Activated T-helper 1 cell treated with Interleukin-2 at 50 U/mL for 16 hours (primary cell): ENCODE measurements around the gene BLTP2.
"Not testable (repeated sequence)": the region's sequence is repeated elsewhere in the genome, so short reads cannot be mapped to it uniquely, and the experiment has no call there.

Experiments used
- DNase-seq: peaks from one replicate; pipeline ENCODE4 v3.0.0-alpha.2; 2020; ENCODE audit warnings: low read depth

BLTP2 gene

DNA sequence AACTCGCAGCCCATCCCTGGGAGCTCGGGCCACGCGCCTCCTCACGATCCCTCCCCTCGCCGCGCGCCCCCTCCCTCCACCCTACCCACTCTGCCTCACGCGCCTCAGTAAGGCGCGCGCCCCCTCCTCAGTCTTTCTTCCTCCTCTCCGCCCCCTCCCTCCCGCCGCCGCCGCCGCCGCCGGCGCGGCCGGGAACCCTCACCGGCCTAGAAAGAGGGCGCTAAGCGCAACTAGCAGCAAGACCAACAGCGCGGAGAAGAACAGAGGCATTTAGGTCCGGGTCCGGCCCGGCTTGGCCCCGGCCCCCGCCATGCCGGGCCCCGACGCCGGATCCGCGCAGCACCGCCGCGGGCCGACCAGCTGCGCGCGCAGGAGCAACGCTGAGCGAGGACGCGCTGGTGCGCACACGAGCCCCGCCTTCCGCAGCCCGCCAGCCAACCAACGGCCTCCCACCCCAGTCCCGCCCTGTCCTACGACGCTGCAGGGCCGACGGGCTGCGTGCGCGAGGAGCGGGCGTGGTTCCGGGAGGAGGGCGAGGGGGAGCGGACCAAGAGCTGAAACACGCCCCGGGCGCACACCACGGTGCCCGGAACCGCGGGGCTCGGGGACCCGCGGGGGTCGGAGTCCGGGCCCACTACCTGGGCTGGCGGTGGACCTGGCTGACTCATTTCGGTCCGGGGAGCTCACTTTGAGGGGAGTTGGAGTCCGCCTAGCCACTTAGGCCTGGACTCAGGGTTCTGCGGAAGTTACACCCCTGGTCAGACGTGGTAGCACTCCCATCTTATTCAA, at the start of gene BLTP2:
Gene BLTP2 (minus strand): TSS at position 372 of the 789 bp plus-strand sequence. CDS start 102 bp downstream, at position 270.
- DNase-seq: peak; percentile 95

DNA sequence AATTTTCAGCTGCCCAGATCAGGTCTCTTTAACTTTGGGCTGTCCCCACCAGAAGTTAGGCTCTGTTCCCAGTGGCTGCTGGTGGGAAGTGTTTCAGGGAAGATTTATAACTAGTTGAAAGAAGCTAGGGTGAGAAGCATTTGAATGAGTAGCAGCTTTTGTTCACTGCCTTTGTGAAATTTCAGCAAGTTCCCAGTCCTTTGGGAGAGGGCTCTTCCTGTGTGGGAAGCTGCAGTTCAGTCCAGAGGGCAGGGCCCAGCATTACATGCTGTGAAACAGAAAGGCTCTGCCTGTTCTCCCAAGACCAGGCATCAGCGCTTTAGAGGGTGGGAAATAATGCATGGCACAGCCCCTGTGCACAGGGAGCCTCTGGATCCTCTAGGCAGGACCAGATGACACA, 48.9 kb upstream of the BLTP2 start:
- DNase-seq: no peak

DNA sequence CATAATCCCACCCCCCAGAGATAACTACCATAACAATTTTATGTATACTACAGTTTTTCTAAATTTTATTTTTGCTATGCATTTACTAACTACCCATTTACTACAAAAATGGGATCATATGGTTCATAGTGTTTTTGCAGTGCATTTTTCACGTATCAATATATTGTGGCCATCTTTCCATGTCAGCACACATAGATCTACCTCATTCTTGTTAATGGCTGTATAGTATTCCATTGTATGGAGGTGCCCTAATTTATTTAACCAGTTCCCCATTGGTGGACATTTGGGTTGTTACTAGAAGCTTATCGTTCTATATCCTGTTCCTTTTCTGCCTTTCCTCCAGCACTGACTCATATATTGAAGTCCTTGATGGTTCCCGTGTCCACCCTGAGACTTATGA, 44.1 kb upstream of the BLTP2 start:
- DNase-seq: no peak

DNA sequence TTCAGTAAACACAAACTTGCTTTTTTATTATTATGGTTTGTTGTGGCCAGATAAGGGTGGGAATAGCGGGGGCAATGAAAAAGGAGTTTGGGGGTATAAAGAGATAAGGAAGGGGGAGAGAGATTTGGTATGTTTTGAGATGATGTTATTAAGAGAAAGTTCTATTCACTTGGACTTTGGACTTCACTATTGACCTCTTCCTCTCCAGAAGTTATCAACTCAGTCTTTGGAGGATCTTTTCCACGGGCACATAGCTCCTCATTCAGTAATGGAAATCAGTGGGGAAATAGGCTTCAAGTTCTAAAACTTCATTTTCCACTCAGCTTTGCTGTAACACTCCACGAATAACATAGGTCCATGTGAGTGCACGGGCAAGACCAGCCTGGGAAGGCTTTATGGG, 43.5 kb upstream of the BLTP2 start:
- no peak for DNase-seq

DNA sequence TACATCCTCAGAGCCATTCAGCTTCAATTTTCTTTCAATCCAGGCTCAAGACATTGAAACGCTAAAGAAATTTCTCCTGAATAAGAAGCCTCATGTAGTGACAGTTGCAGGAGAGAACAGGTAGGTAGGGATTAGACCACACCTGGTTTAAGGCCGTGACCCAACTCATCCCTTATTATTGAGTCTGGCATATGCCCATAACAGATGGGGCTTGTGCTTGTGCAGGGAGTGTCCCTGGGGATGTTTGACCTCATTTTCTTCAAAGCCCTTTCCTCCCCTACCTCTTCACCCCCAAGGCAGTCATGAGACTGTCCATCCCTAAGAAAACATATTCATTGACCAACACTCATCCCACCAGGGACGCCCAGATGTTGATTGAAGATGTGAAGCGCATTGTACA, 41.3 kb upstream of the BLTP2 start:
- no peak for DNase-seq

DNA sequence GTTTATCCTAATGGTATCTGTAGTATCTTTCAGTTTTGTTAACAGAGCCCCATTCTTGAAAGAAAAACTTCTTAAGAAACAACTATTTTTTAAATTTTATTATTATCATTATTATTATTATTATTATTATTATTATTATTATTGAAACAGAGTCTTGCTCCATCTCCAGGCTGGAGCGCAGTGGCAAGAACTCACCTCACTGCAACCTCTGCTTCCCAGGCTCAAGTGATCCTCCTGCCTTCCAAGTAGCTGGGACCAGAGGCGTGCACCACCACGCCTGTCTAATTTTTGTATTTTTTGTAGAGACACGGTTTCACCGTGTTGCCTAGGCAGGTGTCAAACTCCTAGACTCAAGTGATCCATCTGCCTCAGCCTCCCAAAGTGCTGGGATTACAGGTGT, 40.4 kb upstream of the BLTP2 start:
- DNase-seq: no peak

DNA sequence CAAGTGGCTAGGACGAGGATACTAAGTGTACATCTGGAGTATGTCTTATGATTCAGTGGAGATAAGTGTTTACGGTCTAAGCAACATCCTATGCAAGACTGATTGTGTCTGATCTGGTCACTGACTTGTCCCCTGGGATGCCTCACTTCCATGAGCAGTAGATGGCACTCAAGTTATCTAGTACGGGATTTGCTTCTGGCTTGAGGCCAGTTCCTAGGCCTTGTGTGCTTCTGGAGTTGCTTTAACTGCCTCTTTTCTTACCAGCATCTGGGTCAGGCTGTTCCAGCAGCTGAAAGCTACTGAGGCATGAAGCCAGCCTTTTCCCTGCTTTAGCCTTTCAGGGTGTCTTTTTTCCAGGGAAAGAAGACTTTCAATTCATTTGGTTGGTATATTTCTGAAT, 40.0 kb upstream of the BLTP2 start:
- no peak for DNase-seq

DNA sequence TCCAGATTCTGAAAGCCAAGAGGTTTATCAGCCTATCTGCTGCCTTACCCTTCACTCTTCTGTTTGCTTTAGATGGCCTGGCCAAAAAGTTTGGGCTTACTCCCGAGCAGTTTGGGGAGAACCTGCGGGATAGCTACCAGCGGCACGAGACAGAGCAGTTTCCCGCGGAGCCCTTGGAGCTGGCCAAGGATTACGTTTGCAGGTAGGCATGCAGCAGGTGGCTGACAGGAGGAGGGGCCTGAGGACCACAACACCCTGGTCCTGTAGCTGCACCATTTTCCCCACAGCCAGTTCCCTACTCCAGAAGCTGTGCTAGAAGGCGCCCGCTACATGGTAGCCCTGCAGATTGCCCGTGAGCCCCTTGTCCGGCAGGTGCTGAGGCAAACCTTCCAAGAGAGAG, 37.7 kb upstream of the BLTP2 start:
- no peak for DNase-seq

DNA sequence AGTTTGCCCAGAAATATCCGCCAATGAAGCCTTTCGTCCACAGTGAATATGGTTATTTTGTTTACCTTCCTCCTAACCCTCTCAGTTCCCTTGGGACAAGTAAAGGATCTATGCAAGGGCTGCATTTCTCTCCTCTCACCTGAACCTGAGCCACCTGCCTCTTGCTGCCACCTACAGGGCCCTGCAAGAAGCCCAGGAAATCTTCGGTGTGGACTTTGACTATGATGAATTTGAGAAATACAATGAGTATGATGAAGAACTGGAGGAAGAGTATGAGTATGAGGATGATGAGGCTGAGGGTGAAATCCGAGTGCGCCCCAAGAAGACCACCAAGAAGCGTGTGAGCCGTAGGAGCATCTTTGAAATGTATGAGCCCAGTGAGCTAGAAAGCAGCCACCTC, 31.0 kb upstream of the BLTP2 start:
- DNase-seq: no peak

DNA sequence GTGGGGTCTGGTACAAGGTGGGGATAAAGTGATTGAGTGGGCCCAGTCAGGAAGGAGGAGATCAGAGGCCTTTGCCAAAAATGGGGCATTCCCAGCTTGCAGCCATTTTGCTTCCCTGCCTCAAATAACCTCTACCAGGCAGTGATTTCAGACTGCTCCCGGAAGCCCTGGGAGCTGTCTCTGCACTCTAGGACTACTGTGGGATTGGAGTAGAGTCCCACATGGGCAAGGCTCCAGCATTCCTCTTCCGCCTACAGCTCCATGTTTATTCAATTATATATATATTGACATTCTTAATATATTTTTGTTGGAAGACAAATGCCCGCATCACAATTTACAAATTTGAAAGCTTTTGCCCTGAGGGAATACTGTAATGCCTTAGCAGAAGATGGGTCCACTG, 30.5 kb upstream of the BLTP2 start:
- no peak for DNase-seq

DNA sequence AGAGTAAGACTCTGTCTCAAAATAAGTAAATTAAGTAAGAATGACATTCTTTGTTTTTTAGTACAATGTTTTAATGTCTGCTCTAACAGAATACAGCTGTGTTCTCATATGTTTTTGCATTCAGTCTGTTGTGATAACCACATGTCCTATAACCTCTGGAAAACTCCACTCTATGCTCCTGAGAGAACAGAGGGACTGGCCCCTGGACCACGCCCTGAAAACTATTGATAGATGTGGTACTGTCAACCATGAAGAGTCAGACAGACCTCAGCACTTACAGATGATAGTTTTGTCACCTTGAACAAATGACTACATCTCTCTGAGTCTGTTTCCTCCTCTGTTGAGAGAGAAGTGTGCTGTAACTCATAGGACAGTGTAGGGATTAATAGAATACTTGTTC, 25.0 kb upstream of the BLTP2 start:
- no peak for DNase-seq

DNA sequence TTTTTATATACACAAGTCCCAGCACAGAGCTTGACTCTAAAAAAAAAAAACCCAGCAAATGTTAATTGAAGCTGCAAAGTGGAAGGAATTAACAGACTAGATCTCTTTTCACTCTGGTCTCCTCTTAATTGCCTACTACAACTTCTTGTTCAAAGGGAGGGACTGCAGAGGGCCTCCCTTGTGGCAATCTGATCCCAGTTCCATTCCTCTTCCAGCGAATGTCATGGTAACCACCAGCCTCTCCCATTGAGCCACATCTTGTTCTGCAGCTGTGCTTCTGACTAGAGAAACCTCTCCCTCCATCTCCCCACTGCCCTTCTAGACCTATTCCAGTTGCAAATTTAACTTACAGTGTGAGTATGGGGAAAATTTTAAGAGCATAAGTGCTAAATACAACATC, 22.9 kb upstream of the BLTP2 start:
- DNase-seq: no peak

DNA sequence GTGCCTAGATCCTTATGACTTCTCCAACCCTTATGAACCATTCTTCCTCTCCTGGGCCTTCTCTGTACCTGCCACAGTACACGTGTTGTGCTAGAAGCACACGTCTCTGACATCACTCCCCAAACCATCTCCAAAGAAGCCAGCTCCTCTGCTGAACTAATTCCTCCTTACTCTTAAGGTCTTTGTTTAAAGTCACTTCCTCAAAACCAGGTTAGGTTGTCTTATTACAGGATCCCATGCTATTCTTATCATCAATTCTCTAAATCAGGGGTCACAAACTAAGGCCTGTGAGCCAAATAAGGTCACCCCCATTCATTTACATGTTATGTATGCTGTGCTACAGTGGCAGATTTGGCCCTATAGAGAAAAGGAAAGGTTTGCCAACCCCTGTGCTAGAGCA, 21.0 kb upstream of the BLTP2 start:
- DNase-seq: no peak

DNA sequence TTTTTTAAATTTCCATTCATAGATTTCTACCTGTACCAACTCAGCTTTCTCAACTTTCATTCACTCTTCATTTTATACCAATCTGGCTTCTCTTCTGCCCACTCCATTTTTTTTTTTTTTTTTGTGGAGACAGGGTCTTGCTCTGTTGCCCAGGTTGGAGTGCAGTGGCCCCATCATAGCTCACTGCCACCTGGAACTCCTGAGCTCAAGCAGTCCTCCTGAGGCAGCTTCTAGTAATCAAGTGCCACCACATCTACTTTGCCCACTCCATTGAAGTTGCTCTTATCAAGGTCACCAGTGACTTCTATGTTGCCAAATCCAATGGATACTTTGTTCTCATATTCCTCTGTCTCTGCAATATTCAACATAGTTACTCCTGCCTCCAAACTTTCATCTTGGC, 18.8 kb upstream of the BLTP2 start:
- no peak for DNase-seq

DNA sequence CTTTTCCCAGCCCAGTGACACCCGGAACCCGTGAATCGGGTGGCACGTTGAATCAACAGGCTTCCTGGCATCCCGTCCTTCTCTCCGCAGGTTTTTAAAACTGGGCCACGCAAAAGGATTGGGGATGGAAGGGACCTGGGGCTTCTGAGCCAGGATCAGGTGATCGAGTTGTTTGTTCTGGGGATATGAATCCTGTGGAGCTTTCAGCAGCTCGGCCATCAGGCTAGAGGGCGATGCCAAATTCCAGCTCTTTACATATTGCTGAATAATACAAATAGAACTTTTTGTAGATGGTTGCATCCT, 17.5 kb upstream of the BLTP2 start:
- DNase-seq: no peak

DNA sequence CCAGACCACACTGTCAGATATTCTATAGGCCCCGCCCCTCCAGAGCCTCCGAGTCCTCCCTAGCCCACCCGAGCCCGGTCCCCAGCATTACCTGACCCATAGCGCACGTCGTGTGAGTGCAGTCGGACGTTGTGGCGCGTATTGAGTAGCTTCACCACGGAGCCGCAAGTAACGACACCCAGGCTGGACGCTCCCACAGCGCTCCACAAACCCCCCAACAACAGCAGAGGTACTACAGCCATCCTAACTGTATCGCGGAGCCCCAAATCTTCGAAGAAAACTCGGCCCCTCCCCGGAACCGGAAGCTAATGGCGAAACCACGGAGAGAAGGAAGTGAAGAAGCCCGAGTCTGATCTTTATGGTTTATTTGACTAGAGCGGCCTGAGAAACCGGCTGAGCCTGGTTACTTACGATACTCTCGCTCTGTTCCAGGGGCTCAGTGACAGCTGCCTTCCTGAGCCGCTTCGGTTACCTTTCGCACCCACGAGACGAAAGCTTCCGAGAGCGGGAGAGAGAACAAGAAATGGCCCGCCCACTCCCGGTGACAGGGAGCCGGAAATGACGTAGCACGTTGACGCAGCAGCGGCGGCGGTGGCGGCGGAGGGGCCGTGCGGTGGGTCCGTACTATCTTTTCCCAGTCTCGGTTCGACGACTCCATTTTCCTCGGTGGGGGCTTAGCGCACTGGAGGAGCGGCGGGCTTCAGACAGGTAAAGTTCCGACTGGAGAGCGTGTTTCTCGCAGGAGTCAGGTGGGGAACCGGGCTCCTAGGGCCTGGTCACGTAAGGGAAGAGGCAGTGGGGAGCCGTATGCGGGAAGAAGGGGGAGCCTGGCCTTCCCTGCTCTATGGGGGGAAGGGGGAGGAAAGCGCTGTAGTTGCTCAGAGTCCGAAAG, 16.9 kb upstream of the BLTP2 start, which contains the start of the genes SDF2 and SUPT6H:
Gene SDF2 (minus strand): TSS at position 272 of the 892 bp plus-strand sequence. CDS start 30 bp downstream, at position 242.
Gene SUPT6H (plus strand): TSS at position 571 of the 892 bp plus-strand sequence. CDS start 11,197 bp downstream, outside the sequence.
- DNase-seq: peak; percentile 89

DNA sequence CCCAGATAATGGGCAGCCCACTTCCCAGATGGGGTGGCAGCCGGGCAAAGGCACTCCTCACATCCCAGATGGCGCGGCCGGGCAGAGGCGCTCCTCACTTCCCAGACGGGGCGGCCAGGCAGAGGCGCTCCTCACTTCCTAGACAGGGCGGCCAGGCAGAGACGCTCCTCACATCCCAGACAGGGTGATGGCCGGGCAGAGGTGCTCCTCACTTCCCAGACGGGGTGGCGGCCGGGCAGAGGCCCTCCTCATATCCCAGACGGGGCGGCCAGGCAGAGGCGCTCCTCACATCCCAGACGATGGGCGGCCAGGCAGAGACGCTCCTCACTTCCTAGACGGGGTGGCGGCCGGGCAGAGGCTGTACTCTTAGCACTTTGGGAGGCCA, 14.5 kb upstream of the BLTP2 start:
- DNase-seq: not testable (repeated sequence)

DNA sequence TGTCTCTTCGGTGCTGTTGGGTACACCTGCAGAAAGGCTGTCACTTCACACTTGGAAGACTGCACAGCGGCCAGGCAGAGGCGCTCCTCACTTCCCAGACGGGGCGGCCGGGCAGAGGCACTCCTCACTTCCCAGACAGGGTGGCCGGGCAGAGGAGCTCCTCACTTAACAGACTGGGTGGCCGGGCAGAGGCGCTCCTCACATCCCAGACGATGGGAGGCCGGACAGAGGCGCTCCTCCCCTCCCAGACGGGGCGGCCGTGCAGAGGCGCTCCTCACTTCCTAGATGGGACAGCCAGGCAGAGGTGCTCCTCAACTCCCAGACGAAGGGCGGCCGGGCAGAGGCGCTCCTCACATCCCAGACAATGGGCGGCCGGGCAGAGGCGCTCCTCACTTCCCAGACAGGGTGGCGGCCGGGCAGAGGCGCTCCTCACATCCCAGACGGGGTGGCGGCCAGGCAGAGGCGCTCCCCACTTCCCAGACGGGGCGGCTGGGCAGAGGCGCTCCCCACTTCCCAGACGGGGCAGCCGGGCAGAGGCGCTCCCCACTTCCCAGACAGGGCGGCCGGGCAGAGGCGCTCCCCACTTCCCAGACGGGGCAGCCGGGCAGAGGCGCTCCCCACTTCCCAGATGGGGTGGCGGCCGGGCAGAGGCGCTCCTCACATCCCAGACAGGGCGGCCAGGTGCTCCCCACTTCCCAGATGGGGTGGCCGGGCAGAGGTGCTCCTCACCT, 14.0 kb upstream of the BLTP2 start:
- DNase-seq: not testable (repeated sequence)

DNA sequence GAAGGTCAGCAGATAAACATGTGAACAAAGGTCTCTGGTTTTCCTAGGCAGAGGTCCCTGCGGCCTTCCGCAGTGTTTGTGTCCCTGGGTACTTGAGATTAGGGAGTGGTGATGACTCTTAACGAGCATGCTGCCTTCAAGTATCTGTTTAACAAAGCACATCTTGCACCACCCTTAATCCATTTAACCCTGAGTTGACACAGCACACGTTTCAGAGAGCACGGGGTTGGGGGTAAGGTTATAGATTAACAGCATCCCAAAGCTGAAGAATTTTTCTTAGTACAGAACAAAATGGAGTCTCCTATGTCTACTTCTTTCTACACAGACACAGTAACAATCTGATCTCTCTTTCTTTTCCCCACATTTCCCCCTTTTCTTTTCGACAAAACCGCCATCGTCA, 13.4 kb upstream of the BLTP2 start:
- not testable (repeated sequence) for DNase-seq

DNA sequence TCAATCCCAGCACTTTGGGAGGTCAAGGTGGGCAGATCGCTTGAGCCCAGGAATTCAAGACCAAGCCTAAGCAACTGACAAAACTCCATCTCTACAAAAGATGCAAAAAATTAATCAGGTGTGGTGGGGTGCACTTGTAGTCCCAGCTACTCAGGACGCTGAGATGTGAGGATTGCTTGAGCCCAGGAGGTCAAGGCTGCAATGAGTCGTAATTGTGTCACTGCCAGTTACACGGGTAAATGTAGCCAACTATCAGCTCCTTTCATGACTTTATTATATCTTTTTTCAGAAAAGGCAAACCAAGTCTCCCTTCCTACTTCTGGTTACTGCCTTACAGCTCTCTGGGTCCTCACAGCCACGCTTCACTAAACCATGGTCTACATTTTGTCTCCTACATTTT, 12.8 kb upstream of the BLTP2 start:
- DNase-seq: no peak

DNA sequence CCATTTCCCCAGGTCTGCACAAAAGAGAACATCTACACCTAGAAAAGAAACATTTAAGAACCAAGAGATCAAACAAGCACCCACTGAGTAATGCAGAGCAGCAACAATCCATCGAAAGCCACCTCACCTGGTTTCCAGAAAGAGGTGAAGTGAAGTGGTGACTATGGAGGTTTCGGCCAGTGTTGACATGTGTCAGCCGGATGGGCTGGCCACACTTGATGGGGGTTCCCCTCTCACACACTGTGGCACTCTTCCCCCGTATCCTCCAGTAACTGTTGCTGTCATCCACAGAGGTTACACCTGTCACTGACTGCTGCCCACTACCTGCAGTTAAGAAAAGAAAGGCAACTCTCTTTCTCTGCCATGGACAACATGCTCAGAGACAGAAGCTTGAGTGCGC, 10.2 kb upstream of the BLTP2 start:
- DNase-seq: no peak

DNA sequence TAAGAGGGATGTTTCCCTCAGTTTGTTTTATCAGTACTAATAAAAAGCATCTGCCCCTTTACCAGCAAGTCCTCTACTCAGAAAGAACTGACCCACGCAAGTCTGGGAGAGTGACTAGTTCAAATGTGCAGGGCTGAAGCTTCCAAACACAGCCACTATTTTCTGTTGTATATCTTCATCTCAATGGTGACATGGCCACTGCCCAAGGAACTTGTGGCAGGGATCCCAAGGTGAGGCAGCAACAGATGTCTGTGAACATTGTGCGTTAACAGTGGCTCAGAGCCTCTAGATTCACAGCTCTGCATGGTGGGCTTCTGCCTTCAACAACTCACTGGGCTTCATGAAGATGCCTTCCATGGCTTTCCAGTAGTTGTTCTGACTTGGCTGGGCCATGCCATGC, 3.7 kb upstream of the BLTP2 start:
- DNase-seq: no peak
